Measurements from ENCODE around the gene GRIN3B.

- TF ChIP-seq CTCF (tag by site-specific recombination; IDR thresholded peaks at IDR 0.05) (no peak), TCF7L2 (IDR thresholded peaks at IDR 0.05; ENCODE audit: borderline replicate concordance, low read depth, low read length) (no peak), REST (tag by site-specific recombination; IDR thresholded peaks at IDR 0.05) (no peak), REPIN1 (tag by site-specific recombination; IDR thresholded peaks at IDR 0.05; ENCODE audit: low read depth) (no peak), ZNF548 (tag by site-specific recombination; IDR thresholded peaks at IDR 0.05) (no peak)
- TF ChIP-seq, protein P1, sequence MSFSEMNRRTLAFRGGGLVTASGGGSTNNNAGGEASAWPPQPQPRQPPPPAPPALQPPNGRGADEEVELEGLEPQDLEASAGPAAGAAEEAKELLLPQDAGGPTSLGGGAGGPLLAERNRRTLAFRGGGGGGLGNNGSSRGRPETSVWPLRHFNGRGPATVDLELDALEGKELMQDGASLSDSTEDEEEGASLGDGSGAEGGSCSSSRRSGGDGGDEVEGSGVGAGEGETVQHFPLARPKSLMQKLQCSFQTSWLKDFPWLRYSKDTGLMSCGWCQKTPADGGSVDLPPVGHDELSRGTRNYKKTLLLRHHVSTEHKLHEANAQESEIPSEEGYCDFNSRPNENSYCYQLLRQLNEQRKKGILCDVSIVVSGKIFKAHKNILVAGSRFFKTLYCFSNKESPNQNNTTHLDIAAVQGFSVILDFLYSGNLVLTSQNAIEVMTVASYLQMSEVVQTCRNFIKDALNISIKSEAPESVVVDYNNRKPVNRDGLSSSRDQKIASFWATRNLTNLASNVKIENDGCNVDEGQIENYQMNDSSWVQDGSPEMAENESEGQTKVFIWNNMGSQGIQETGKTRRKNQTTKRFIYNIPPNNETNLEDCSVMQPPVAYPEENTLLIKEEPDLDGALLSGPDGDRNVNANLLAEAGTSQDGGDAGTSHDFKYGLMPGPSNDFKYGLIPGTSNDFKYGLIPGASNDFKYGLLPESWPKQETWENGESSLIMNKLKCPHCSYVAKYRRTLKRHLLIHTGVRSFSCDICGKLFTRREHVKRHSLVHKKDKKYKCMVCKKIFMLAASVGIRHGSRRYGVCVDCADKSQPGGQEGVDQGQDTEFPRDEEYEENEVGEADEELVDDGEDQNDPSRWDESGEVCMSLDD (tag by site-specific recombination; IDR thresholded peaks at IDR 0.05): no peak
- TF ChIP-seq, protein P2, sequence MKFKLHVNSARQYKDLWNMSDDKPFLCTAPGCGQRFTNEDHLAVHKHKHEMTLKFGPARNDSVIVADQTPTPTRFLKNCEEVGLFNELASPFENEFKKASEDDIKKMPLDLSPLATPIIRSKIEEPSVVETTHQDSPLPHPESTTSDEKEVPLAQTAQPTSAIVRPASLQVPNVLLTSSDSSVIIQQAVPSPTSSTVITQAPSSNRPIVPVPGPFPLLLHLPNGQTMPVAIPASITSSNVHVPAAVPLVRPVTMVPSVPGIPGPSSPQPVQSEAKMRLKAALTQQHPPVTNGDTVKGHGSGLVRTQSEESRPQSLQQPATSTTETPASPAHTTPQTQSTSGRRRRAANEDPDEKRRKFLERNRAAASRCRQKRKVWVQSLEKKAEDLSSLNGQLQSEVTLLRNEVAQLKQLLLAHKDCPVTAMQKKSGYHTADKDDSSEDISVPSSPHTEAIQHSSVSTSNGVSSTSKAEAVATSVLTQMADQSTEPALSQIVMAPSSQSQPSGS (tag by site-specific recombination; IDR thresholded peaks at IDR 0.05; ENCODE audit: low read depth): no peak
Observed at GRCh38 chr19:952049-952679, 48.1 kb upstream of the GRIN3B start.
